Caco-2 (cell line): Measurements from ENCODE around the gene ATF7IP2. TPM values are rescaled to one million over a fixed set of nuclear protein-coding genes. Genes with fewer than 3 reads are reported as not detected.

Source experiments
- BruUV-seq: library from RNA; stranded (reverse); fragments of 400-500 nt; replicated peaks from 2 replicates; lab custom pipeline; 2021; lab: Mats Ljungman, UMichigan
- CTCF ChIA-PET: fragments of 300-600 bp; sonication (Branson Sonifier 250); formaldehyde crosslinking; loops from one replicate; lab custom pipeline; 2022; ENCODE audit warnings: antibody characterized with exemption; lab: Charles Lee
- POLR2A ChIA-PET: fragments of 300-600 bp; sonication (Branson Sonifier 250); formaldehyde crosslinking; loops from one replicate; lab custom pipeline; 2022; ENCODE audit warnings: antibody characterized with exemption; lab: Charles Lee
- DNase-seq, 2 experiments: peaks; one replicate each; pipeline versions ENCODE4 v3.0.0 to v3.0.0-alpha.2; 2020 to 2022
- H3K27me3 ChIP-seq: replicated peaks from 2 replicates; pipeline ENCODE4 v1.6.0; 2011; ENCODE audit warnings: low read length; ENCODE audit not compliant: control insufficient read depth, insufficient read depth
- H3K36me3 ChIP-seq: 2 replicates; pipeline ENCODE4 v1.5.1; 2011; ENCODE audit warnings: low read length; ENCODE audit not compliant: control insufficient read depth, insufficient read depth
- H3K4me1 ChIP-seq: fragments of 250-450 bp; sonication (Bioruptor Pico); 2 replicates; pipeline ENCODE4 v1.5.1; 2020; ENCODE audit warnings: mild to moderate bottlenecking
- H3K4me3 ChIP-seq: 2 replicates; pipeline ENCODE4 v1.5.1; 2011; ENCODE audit warnings: low read depth, mild to moderate bottlenecking, control low read depth, low read length
- H3K9me3 ChIP-seq: fragments of 250-450 bp; sonication (Bioruptor Pico); 2 replicates; pipeline ENCODE4 v1.5.1; 2020; ENCODE audit warnings: mild to moderate bottlenecking, moderate library complexity
- H3K27ac Mint-ChIP-seq: one replicate; pipeline ENCODE4 v1.8.0; 2022; ENCODE audit warnings: mixed read lengths; ENCODE audit not compliant: unreplicated experiment
- H3K27me3 Mint-ChIP-seq: one replicate; pipeline ENCODE4 v1.8.0; 2022; ENCODE audit warnings: mixed read lengths; ENCODE audit not compliant: insufficient read depth, unreplicated experiment
- H3K36me3 Mint-ChIP-seq: one replicate; pipeline ENCODE4 v1.8.0; 2022; ENCODE audit warnings: mild to moderate bottlenecking, mixed read lengths; ENCODE audit not compliant: insufficient read depth, unreplicated experiment
- H3K4me1 Mint-ChIP-seq: one replicate; pipeline ENCODE4 v1.8.0; 2022; ENCODE audit warnings: low read depth, mixed read lengths; ENCODE audit not compliant: unreplicated experiment
- H3K4me3 Mint-ChIP-seq: one replicate; pipeline ENCODE4 v1.8.0; 2022; ENCODE audit warnings: mild to moderate bottlenecking, moderate library complexity, mixed read lengths; ENCODE audit not compliant: unreplicated experiment
- H3K9me3 Mint-ChIP-seq: one replicate; pipeline ENCODE4 v1.8.0; 2022; ENCODE audit warnings: mixed read lengths; ENCODE audit not compliant: unreplicated experiment
- CTCF ChIP-seq, 2 experiments: fragments of 200-600 bp in 1 of 2; IDR thresholded peaks; 1 replicate in 1 of 2; 2 replicates in 1 of 2; pipeline versions ENCODE4 v1.5.1 to v1.8.0; 2011 to 2022; ENCODE audit warnings: antibody characterized with exemption in 1 of 2, control low read depth in 1 of 2, inconsistent platforms in 1 of 2, low read depth in 1 of 2, low read length in 1 of 2, mild to moderate bottlenecking in 1 of 2, moderate library complexity in 1 of 2; ENCODE audit not compliant: insufficient read depth in 1 of 2, severe bottlenecking in 1 of 2, unreplicated experiment in 1 of 2
- intact Hi-C: fragments of 100-400 bp; cut with micrococcal nuclease; formaldehyde crosslinking; loops from one replicate; pipeline ENCODE4 v1.10.0; 2022; ENCODE audit not compliant: unreplicated experiment
- total RNA-seq: library from RNA; stranded (reverse); gene quantifications from 2 replicates; pipeline ENCODE4 v1.2.3, GENCODE V29; 2022

ATF7IP2 gene
- total RNA-seq, 1 experiment from 2014 or later: 16.4 TPM

DNA sequence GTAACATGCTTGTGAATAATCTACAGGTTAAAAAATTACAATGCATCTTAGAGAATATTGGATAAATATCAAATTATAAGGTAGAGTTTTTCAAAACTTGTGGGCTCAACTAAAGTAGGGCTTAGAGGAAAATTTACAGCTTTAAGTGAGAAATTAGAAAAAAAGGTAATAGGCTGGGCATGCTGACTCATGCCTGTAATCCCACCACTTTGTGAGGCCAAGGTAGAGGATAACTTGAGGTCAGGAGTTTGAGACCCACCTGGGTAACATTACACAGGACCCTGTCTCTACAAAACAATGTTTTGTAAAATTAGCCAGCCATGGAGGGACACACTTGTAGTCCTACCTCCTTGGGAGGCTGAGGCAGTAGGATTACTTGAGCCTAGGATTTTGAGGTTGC, 4.5 kb downstream of the ATF7IP2 start:
- Histone ChIP-seq H3K9me3 (no peaks in the 10 kb centered on the region), H3K27me3 (no peaks in the 10 kb centered on the region), H3K4me3 (no peak overlapping the region), H3K4me1 (no peaks in the 10 kb centered on the region), H3K36me3 (no peaks in the 10 kb centered on the region)
- no TSS peak for BruUV-seq
- Mint-ChIP-seq H3K27ac (no peak overlapping the region), H3K27me3 (no peaks in the 10 kb centered on the region), H3K4me1 (no peaks in the 10 kb centered on the region), H3K36me3 (peaks cover 34% of the 10 kb centered on the region), H3K4me3 (no peak overlapping the region), H3K9me3 (no peaks in the 10 kb centered on the region)
- ChIA-PET CTCF (no interaction called here), POLR2A (no interaction called here)
- DNase-seq: no peak
- no peak for TF ChIP-seq CTCF (IDR thresholded peaks at IDR 0.05; ENCODE audit: insufficient read depth in 1 of 2, low read depth in 1 of 2, low read length in 1 of 2, severe bottlenecking in 1 of 2, unreplicated experiment in 1 of 2)
- intact Hi-C loops: no loop called here

DNA sequence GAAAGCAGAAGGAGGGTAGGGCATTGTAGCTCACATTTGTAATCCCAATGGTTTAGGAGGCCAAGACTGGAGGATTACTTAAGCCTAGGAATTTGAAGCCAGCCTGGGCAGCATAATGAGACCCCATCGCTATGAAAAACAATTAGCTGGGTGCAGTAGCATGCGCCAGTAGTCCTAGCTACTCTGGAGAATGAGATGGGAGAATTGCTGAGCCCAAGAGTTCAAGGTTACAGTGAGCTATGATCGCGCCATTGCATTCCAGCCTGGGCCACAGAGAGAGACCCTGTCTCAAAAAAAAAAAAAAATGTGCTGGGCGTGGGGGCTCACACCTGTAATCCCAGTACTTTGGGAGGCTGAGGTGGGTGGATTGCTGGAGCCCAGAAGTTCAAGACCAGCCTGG, 5.0 kb downstream of the ATF7IP2 start:
- Histone ChIP-seq H3K4me1 (no peaks in the 10 kb centered on the region), H3K4me3 (no peak overlapping the region), H3K9me3 (no peaks in the 10 kb centered on the region), H3K27me3 (no peaks in the 10 kb centered on the region), H3K36me3 (no peaks in the 10 kb centered on the region)
- DNase-seq: no peak
- ChIA-PET POLR2A (no interaction called here), CTCF (interaction anchor here (0.7 kb wide), 1 partner anchor 635 kb away, joined by 4 read pairs; no protein-coding TSS in a partner anchor)
- no peak overlapping the region for H3K27ac Mint-ChIP-seq
- TF ChIP-seq CTCF (IDR thresholded peaks at IDR 0.05; ENCODE audit: insufficient read depth in 1 of 2, low read depth in 1 of 2, low read length in 1 of 2, severe bottlenecking in 1 of 2, unreplicated experiment in 1 of 2): no peak
- H3K4me3 Mint-ChIP-seq: no peak overlapping the region
- no TSS peak for BruUV-seq
- H3K9me3 Mint-ChIP-seq: no peaks in the 10 kb centered on the region
- no peaks in the 10 kb centered on the region for H3K27me3 Mint-ChIP-seq
- no peaks in the 10 kb centered on the region for H3K4me1 Mint-ChIP-seq
- intact Hi-C loops: no loop called here
- peaks cover 31% of the 10 kb centered on the region for H3K36me3 Mint-ChIP-seq

DNA sequence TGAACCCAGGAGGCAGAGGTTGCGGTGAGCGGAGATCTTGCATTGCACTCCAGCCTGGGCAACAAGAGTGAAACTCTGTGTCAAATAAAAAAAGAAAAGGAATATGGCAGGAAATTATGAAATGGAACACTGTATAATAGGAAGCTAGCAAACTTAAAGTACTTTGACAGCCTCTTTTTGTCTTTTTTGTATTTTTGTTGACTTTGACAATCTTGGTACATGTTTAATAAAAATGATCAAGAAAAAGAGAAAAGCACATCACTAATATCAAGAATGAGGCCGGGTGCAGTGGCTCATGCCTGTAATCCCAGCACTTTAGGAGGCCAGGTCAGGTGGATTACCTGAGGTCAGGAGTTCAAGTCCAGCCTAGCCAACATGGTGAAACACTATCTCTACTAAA, 5.5 kb downstream of the ATF7IP2 start:
- intact Hi-C loops: no loop called here
- Histone ChIP-seq H3K4me3 (no peak overlapping the region), H3K36me3 (no peaks in the 10 kb centered on the region), H3K9me3 (no peaks in the 10 kb centered on the region), H3K27me3 (no peaks in the 10 kb centered on the region), H3K4me1 (no peaks in the 10 kb centered on the region)
- POLR2A ChIA-PET: no interaction called here
- BruUV-seq: no TSS peak
- H3K4me1 Mint-ChIP-seq: no peaks in the 10 kb centered on the region
- H3K4me3 Mint-ChIP-seq: no peak overlapping the region
- no peaks in the 10 kb centered on the region for H3K27me3 Mint-ChIP-seq
- no peaks in the 10 kb centered on the region for H3K9me3 Mint-ChIP-seq
- no peak for TF ChIP-seq CTCF (IDR thresholded peaks at IDR 0.05; ENCODE audit: insufficient read depth in 1 of 2, low read depth in 1 of 2, low read length in 1 of 2, severe bottlenecking in 1 of 2, unreplicated experiment in 1 of 2)
- DNase-seq: no peak
- peaks cover 26% of the 10 kb centered on the region for H3K36me3 Mint-ChIP-seq
- CTCF ChIA-PET: interaction anchor here (0.7 kb wide), 1 partner anchor 636 kb away, joined by 4 read pairs; no protein-coding TSS in a partner anchor
- no peak overlapping the region for H3K27ac Mint-ChIP-seq
